GM12892 (cell line): ENCODE results near the gene KCNJ13.

ENCODE experiments used
- POLR2A ChIP-seq: IDR thresholded peaks from 2 replicates; pipeline ENCODE4 v1.6.1; 2011; ENCODE audit warnings: low read depth, low read length, control low read depth
- POLR2AphosphoS5 ChIP-seq: IDR thresholded peaks from 2 replicates; pipeline ENCODE4 v1.6.1; 2011; ENCODE audit warnings: low read depth, low read length, control low read depth
- TAF1 ChIP-seq: IDR thresholded peaks from 2 replicates; pipeline ENCODE4 v1.6.1; 2011; ENCODE audit warnings: low read depth, mild to moderate bottlenecking, control low read depth, low read length, borderline replicate concordance

GRCh38 chr2:232770207-232770606, 6.2 kb downstream of the KCNJ13 start:
- no peak for TF ChIP-seq POLR2AphosphoS5
- TF ChIP-seq POLR2A = no peak
- no peak for TF ChIP-seq TAF1
